Caco-2 (cell line): ENCODE results near the gene SH3GL1. TPM values are rescaled to one million over a fixed set of nuclear protein-coding genes. Genes with fewer than 3 reads are reported as not detected.
A peak's percentile ranks its signal among the peaks of the same experiment; 100 is the strongest.

ENCODE experiments used
- BruUV-seq: library from RNA; stranded (reverse); fragments of 400-500 nt; replicated peaks from 2 replicates; lab custom pipeline; 2021; lab: Mats Ljungman, UMichigan
- CTCF ChIA-PET: fragments of 300-600 bp; sonication (Branson Sonifier 250); formaldehyde crosslinking; loops from one replicate; lab custom pipeline; 2022; ENCODE audit warnings: antibody characterized with exemption; lab: Charles Lee
- POLR2A ChIA-PET: fragments of 300-600 bp; sonication (Branson Sonifier 250); formaldehyde crosslinking; loops from one replicate; lab custom pipeline; 2022; ENCODE audit warnings: antibody characterized with exemption; lab: Charles Lee
- DNase-seq, 2 experiments: peaks; one replicate each; pipeline versions ENCODE4 v3.0.0 to v3.0.0-alpha.2; 2020 to 2022
- H3K27me3 ChIP-seq: replicated peaks from 2 replicates; pipeline ENCODE4 v1.6.0; 2011; ENCODE audit warnings: low read length; ENCODE audit not compliant: control insufficient read depth, insufficient read depth
- H3K36me3 ChIP-seq: 2 replicates; pipeline ENCODE4 v1.5.1; 2011; ENCODE audit warnings: low read length; ENCODE audit not compliant: control insufficient read depth, insufficient read depth
- H3K4me1 ChIP-seq: fragments of 250-450 bp; sonication (Bioruptor Pico); 2 replicates; pipeline ENCODE4 v1.5.1; 2020; ENCODE audit warnings: mild to moderate bottlenecking
- H3K4me3 ChIP-seq: 2 replicates; pipeline ENCODE4 v1.5.1; 2011; ENCODE audit warnings: low read depth, mild to moderate bottlenecking, control low read depth, low read length
- H3K9me3 ChIP-seq: fragments of 250-450 bp; sonication (Bioruptor Pico); 2 replicates; pipeline ENCODE4 v1.5.1; 2020; ENCODE audit warnings: mild to moderate bottlenecking, moderate library complexity
- H3K27ac Mint-ChIP-seq: one replicate; pipeline ENCODE4 v1.8.0; 2022; ENCODE audit warnings: mixed read lengths; ENCODE audit not compliant: unreplicated experiment
- H3K27me3 Mint-ChIP-seq: one replicate; pipeline ENCODE4 v1.8.0; 2022; ENCODE audit warnings: mixed read lengths; ENCODE audit not compliant: insufficient read depth, unreplicated experiment
- H3K36me3 Mint-ChIP-seq: one replicate; pipeline ENCODE4 v1.8.0; 2022; ENCODE audit warnings: mild to moderate bottlenecking, mixed read lengths; ENCODE audit not compliant: insufficient read depth, unreplicated experiment
- H3K4me1 Mint-ChIP-seq: one replicate; pipeline ENCODE4 v1.8.0; 2022; ENCODE audit warnings: low read depth, mixed read lengths; ENCODE audit not compliant: unreplicated experiment
- H3K4me3 Mint-ChIP-seq: one replicate; pipeline ENCODE4 v1.8.0; 2022; ENCODE audit warnings: mild to moderate bottlenecking, moderate library complexity, mixed read lengths; ENCODE audit not compliant: unreplicated experiment
- H3K9me3 Mint-ChIP-seq: one replicate; pipeline ENCODE4 v1.8.0; 2022; ENCODE audit warnings: mixed read lengths; ENCODE audit not compliant: unreplicated experiment
- CTCF ChIP-seq, 2 experiments: fragments of 200-600 bp in 1 of 2; IDR thresholded peaks; 1 replicate in 1 of 2; 2 replicates in 1 of 2; pipeline versions ENCODE4 v1.5.1 to v1.8.0; 2011 to 2022; ENCODE audit warnings: antibody characterized with exemption in 1 of 2, control low read depth in 1 of 2, inconsistent platforms in 1 of 2, low read depth in 1 of 2, low read length in 1 of 2, mild to moderate bottlenecking in 1 of 2, moderate library complexity in 1 of 2; ENCODE audit not compliant: insufficient read depth in 1 of 2, severe bottlenecking in 1 of 2, unreplicated experiment in 1 of 2
- intact Hi-C: fragments of 100-400 bp; cut with micrococcal nuclease; formaldehyde crosslinking; loops from one replicate; pipeline ENCODE4 v1.10.0; 2022; ENCODE audit not compliant: unreplicated experiment
- total RNA-seq: library from RNA; stranded (reverse); gene quantifications from 2 replicates; pipeline ENCODE4 v1.2.3, GENCODE V29; 2022

SH3GL1 gene
- total RNA-seq, 1 experiment from 2014 or later, result 91.3 TPM

GRCh38 chr19:4342314-4342614 is 58.1 kb downstream of the SH3GL1 start:
- peaks cover 16% of the 10 kb centered on the region for H3K4me1 ChIP-seq
- H3K9me3 ChIP-seq, result no peaks in the 10 kb centered on the region
- H3K4me1 Mint-ChIP-seq, result peaks cover 6% of the 10 kb centered on the region
- H3K4me3 ChIP-seq, result peak overlapping the region; percentile 44
- TF ChIP-seq CTCF (IDR thresholded peaks at IDR 0.05; ENCODE audit: insufficient read depth in 1 of 2, low read depth in 1 of 2, low read length in 1 of 2, severe bottlenecking in 1 of 2, unreplicated experiment in 1 of 2), result no peak
- intact Hi-C loops, result loop anchor here (1.0 to 5.0 kb wide), 2 partner anchors 60 to 95 kb away; partner anchors contain the start of gene YJU2
- H3K27ac Mint-ChIP-seq, result peak overlapping the region; percentile 77
- H3K9me3 Mint-ChIP-seq, result no peaks in the 10 kb centered on the region
- ChIA-PET POLR2A (interaction anchor here (0.7 to 2.1 kb wide), 17 partner anchors 10 to 276 kb away, joined by 3 to 20 read pairs (median 7); partner anchors contain the start of genes CHAF1A, HDGFL2 and YJU2), CTCF (interaction anchor here (0.5 to 2.6 kb wide), 14 partner anchors 10 to 181 kb away, joined by 3 to 45 read pairs (median 4); partner anchors contain the start of genes CHAF1A and YJU2)
- no peak for DNase-seq
- peaks cover 33% of the 10 kb centered on the region for H3K36me3 Mint-ChIP-seq
- no peaks in the 10 kb centered on the region for H3K27me3 Mint-ChIP-seq
- H3K4me3 Mint-ChIP-seq, result peak overlapping the region; percentile 91
- H3K27me3 ChIP-seq, result no peaks in the 10 kb centered on the region
- BruUV-seq, result TSS peak; percentile 88
- no peaks in the 10 kb centered on the region for H3K36me3 ChIP-seq

GRCh38 chr19:4338441-4339355 is 61.6 kb downstream of the SH3GL1 start, which contains the start of gene STAP2:
STAP2 (minus strand) TSS chr19:4338827; CDS start chr19:4338753, 74 bp downstream.
- BruUV-seq, result TSS peak; percentile 41

More at GRCh38 chr19:4338441-4339355, 61.6 kb downstream of the SH3GL1 start, which contains the start of gene STAP2:
- Histone ChIP-seq H3K36me3 (no peaks in the 10 kb centered on the region), H3K4me1 (peaks cover 12% of the 10 kb centered on the region; the same call in 1 of the 2 replicates), H3K4me3 (peak within 1 kb of the TSS; percentile 56), H3K27me3 (no peaks in the 10 kb centered on the region), H3K9me3 (no peaks in the 10 kb centered on the region)
- Mint-ChIP-seq H3K4me1 (peaks cover 6% of the 10 kb centered on the region), H3K27me3 (no peaks in the 10 kb centered on the region), H3K4me3 (peak within 1 kb of the TSS; percentile 84), H3K27ac (peak within 1 kb of the TSS; percentile 89), H3K36me3 (peaks cover 32% of the 10 kb centered on the region), H3K9me3 (peaks cover 18% of the 10 kb centered on the region)
- intact Hi-C loops, result no loop called here
- POLR2A ChIA-PET, result interaction anchor here (1.6 kb wide), 1 partner anchor 353 kb away, joined by 8 read pairs; the partner anchor contains the start of gene EEF2
- DNase-seq, result peak; percentile 84 to 87
- no peak for TF ChIP-seq CTCF (IDR thresholded peaks at IDR 0.05; ENCODE audit: insufficient read depth in 1 of 2, low read depth in 1 of 2, low read length in 1 of 2, severe bottlenecking in 1 of 2, unreplicated experiment in 1 of 2)
- CTCF ChIA-PET, result interaction anchor here (0.6 to 2.0 kb wide), 2 partner anchors 40 to 71 kb away, joined by 3 to 13 read pairs; no protein-coding TSS in a partner anchor
